22Rv1 (cell line): Measurements from ENCODE around the gene ZC3H13.

Source experiments
- H3K27ac ChIP-seq: fragments of 450-650 bp; 2 replicates; pipeline ENCODE4 v1.5.1; 2017
- ZFX ChIP-seq: fragments of 450-650 bp; IDR thresholded peaks from 2 replicates; pipeline ENCODE4 v1.6.1; 2017; ENCODE audit warnings: antibody characterized with exemption, borderline replicate concordance
- TF ChIP-seq, protein P1 (sequence below): fragments of 450-650 bp; IDR thresholded peaks from 2 replicates; pipeline ENCODE4 v1.5.1; 2017; ENCODE audit warnings: mild to moderate bottlenecking

Gene ZC3H13

DNA sequence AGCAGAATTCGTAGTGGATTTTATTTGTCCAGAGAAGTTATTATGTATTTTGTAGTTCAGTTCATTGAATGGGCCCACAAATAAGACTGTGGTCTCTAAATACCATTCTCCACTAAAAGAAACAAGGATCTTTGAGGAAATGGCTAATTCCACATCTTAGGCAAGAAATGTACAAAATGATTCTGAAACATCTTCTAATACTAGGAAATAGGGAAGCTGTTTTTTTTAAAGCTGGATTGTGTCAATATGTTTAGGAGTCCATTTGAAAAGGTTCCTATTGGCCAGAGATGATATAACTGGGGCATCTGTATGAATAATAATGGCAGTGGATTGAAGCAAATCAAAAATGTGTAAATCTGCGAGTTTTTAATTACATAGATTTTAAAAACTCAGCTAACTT is 112.5 kb downstream of the ZC3H13 start:
- no peak for TF ChIP-seq ZFX
- TF ChIP-seq, protein P1, sequence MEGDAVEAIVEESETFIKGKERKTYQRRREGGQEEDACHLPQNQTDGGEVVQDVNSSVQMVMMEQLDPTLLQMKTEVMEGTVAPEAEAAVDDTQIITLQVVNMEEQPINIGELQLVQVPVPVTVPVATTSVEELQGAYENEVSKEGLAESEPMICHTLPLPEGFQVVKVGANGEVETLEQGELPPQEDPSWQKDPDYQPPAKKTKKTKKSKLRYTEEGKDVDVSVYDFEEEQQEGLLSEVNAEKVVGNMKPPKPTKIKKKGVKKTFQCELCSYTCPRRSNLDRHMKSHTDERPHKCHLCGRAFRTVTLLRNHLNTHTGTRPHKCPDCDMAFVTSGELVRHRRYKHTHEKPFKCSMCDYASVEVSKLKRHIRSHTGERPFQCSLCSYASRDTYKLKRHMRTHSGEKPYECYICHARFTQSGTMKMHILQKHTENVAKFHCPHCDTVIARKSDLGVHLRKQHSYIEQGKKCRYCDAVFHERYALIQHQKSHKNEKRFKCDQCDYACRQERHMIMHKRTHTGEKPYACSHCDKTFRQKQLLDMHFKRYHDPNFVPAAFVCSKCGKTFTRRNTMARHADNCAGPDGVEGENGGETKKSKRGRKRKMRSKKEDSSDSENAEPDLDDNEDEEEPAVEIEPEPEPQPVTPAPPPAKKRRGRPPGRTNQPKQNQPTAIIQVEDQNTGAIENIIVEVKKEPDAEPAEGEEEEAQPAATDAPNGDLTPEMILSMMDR: no peak
- no peak overlapping the region for H3K27ac ChIP-seq

DNA sequence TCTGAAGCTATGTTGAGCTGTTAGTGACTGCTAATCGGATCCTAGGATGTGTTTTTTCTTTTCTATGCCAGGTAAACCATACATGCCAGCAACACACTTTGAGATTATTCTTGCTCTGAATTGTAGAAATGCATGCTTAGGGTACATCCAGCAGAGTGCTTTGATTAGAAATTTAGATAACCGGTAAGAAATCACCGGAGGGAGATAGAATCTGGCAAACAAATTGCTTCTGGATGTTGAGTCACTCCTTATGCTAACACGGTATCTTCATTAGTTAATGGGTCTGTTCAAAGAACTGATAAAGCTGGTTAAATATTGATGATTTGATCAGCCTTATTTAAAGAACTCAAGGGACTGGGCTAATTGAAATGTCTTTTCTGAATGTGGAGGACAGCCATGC is 115.9 kb downstream of the ZC3H13 start:
- TF ChIP-seq ZFX: no peak
- no peak overlapping the region for H3K27ac ChIP-seq

DNA sequence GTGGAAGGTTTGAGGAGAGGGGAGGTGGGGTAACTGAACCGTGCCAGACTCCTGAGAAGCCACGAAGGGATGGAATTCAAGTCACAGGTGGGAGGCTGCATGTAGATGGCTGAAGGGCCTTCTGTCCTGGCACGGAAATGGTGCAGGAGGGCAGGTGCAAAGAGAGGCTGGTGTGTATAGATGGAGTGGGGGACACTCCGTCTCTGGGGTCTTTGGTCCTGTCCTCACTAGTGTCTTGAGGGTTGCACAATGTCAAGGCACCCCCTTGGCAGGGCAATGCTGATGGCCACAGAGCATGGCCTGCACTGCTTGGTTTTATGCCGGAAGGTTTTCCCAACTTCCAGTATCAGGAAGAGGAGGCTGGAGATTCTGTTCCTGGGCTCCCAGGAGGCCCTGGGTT is 118.3 kb downstream of the ZC3H13 start:
- H3K27ac ChIP-seq: no peak overlapping the region
- no peak for TF ChIP-seq ZFX
- TF ChIP-seq, protein P1: no peak

DNA sequence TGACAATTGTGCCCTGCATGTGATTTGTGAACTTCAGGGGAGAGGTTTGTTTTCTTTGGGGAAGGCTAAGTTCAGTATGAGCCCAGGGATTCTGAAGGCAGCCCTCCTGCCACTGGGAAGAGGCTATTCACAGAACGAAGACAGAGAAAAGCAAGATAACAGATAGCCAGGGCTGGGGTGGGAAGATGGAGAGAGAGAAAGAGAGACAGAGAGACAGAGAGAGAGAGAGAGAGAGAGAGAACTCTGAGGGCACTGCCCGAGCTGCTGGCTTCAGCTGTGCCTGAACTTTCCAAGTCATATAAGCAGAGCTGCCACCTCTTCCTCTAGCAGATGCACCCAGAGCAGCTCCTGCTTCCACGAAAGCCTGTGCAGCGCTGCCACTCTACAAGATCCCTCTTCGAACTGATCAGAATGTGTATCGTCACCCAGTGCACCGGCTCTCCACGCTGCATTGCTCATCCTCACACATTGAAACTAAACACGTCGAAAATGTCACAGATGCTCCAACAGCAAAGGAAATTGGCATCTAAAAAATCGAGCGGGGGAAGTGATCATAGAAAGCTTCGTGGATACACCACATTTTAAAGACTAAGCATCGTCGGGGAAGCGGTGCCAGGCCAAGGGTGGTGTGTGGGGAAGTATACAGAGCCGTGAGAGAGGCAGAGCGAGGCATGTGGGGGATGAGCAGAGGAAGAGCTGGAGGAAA is 119.2 kb downstream of the ZC3H13 start:
- H3K27ac ChIP-seq: no peak overlapping the region
- TF ChIP-seq ZFX: no peak
- TF ChIP-seq, protein P1: no peak

DNA sequence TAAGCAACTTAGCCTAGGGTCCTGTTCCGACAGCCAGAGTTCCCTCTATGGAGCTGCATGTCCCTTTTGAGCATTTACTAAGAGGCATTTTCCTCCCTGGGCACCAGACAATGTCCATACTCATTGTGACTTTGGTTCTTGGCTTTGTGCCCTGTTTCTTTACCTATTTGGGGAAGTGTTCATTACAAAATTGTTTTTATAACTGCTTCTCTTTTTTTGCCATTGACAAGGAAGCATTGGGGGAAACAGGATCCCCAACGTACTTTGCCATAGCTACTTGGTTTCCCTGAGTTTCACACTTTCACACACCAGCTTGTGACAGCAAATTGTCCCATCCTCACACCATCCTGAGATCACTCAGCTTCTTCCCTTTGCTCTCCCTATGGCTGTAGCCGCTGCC is 119.9 kb downstream of the ZC3H13 start:
- TF ChIP-seq, protein P1: no peak
- TF ChIP-seq ZFX: no peak
- H3K27ac ChIP-seq: no peak overlapping the region

DNA sequence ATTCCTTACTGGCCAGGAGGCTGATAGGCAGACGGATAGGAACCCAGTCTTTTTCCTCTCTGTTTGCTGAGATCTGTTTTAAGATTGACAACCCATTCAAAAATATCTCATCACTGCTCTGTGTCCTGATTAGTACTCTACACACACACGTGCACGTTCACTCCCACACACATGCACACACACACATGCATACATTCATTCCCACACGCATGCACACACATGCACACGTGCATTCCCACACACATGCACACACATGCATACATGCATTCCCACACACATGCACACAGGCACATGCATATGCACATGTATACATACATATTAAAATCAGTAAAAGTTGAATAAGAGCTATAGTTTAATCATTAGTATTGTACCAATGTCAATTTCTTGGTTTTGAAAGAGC is 120.4 kb downstream of the ZC3H13 start:
- no peak overlapping the region for H3K27ac ChIP-seq
- TF ChIP-seq, protein P1: no peak
- TF ChIP-seq ZFX: no peak

DNA sequence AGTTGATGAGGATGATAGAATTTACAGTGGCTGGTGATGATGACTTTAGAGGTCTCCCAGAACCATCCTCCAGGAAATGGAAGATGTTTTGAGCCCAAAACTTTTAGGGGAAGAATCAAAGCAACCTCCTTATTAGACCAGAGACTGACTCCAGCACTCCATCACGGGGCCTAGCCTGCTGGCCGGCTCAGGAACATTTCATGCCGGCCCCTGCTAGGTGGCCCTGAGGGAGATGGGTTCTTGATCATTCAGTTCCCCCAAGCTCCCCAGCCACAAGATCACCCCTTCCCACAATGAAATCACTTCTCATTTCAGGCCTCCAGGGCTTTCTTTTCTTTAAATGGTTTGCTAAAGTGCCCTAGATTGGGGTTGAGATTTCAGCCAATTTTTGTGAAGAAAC is 121.3 kb downstream of the ZC3H13 start:
- H3K27ac ChIP-seq: no peak overlapping the region
- TF ChIP-seq, protein P1: no peak
- TF ChIP-seq ZFX: no peak

DNA sequence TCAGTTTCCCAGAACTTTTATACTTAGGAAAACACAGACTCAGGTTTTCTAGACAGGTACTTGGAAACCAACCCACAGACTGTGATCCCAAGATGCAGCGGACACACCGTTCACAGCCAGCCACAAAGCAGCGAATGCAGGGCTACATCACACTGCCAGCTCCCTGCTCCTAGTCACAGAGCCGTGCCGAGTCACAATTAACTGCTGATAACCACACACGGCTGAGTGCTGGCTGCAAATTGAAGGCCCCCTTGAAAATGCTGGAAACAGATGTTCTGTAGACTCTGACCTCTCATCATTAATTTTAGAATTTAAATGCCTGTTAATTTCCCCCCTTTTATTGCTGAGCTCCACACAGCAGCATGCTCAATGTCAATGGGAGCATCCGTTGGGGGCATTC is 122.4 kb downstream of the ZC3H13 start:
- TF ChIP-seq, protein P1: no peak
- TF ChIP-seq ZFX: no peak
- H3K27ac ChIP-seq: no peak overlapping the region
